Measurements from ENCODE around the gene ADAMTS6. TPM values are rescaled to one million over a fixed set of nuclear protein-coding genes. Genes with fewer than 3 reads are reported as not detected.

ADAMTS6 gene
- total and polyA plus RNA-seq, 4 experiments from 2014 or later = 0.14 to 1.8 (median 0.89) TPM; not detected in 1

DNA sequence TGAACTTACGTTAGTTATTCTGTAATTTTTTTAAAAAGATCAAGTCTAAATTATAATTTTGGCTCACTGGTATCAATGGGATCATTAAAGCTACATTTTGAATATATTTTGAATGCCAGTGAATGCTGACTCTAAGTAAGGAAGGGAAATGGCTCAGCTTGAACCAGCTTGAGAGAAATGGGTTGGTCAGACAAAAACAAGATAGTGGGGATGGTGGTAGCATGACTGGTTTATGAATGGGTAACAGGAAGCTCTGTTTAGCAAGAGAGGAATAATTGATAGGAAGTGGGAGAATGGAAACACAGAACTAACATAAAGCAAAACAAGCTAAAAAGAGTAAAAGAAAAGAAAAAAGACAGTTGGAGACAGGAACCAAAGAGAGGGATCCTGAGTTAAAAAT lies 220.2 kb downstream of the ADAMTS6 start:
- Histone ChIP-seq H3K27me3 (ENCODE audit: insufficient read depth, low read length) (no peaks in the 10 kb centered on the region), H3K27ac (ENCODE audit: low read depth, low read length) (no peak overlapping the region), H3K36me3 (ENCODE audit: insufficient read depth, low read length) (no peaks in the 10 kb centered on the region), H3K9me3 (ENCODE audit: control insufficient read depth in 1 of 2, low read length in 2 of 2) (no peaks in the 10 kb centered on the region), H3K4me3 (ENCODE audit: low read length in 2 of 2) (no peak overlapping the region), H3K4me1 (ENCODE audit: insufficient read depth, low read length) (no peaks in the 10 kb centered on the region)
- H3K27me3 Mint-ChIP-seq = peaks cover 0 to 6% of the 10 kb centered on the region in 2 donors
- CTCF ChIA-PET (ENCODE audit: partially characterized antibody) = no interaction called here
- POLR2A ChIA-PET (ENCODE audit: partially characterized antibody) = no interaction called here
- no peak for DNase-seq
- no peaks in the 10 kb centered on the region for H3K4me1 Mint-ChIP-seq
- no peaks in the 10 kb centered on the region for H3K9me3 Mint-ChIP-seq
- no peak overlapping the region for H3K27ac Mint-ChIP-seq
- intact Hi-C loops (cut with micrococcal nuclease) = no loop called here
- H3K4me3 Mint-ChIP-seq = no peak overlapping the region
- H3K36me3 Mint-ChIP-seq = no peaks in the 10 kb centered on the region

DNA sequence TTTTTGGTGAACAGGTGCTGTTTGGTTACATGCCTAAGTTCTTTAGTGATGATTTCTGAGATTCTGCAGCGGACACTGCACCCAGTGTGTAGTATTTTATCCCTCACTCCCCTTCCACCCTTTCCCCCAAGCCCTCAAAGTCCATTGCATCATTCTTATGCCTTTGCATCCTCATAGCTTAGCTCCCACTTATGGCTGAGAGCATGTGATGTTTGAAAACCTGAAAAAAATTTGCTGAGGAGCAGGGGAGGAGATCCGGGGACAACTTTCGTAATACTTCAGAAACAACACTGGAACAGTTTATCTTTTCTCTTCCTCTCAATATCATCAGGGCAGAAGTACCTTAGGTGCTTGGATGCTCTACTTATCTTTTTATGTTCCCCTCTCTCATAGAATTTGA lies 226.4 kb downstream of the ADAMTS6 start:
- H3K4me1 Mint-ChIP-seq = no peaks in the 10 kb centered on the region
- ChIA-PET CTCF (ENCODE audit: partially characterized antibody) (no interaction called here), POLR2A (ENCODE audit: partially characterized antibody) (no interaction called here)
- no peak for DNase-seq
- no peak overlapping the region for H3K27ac ChIP-seq (ENCODE audit: low read depth, low read length)
- no peaks in the 10 kb centered on the region for H3K4me1 ChIP-seq (ENCODE audit: insufficient read depth, low read length)
- H3K36me3 ChIP-seq (ENCODE audit: insufficient read depth, low read length) = no peaks in the 10 kb centered on the region
- no peak overlapping the region for H3K27ac Mint-ChIP-seq
- H3K36me3 Mint-ChIP-seq = no peaks in the 10 kb centered on the region
- peaks cover 0 to 2% (median 0%) of the 10 kb centered on the region in 8 donors for H3K9me3 Mint-ChIP-seq
- H3K4me3 ChIP-seq (ENCODE audit: low read length in 2 of 2) = no peak overlapping the region
- no peaks in the 10 kb centered on the region for H3K9me3 ChIP-seq (ENCODE audit: control insufficient read depth in 1 of 2, low read length in 2 of 2)
- H3K27me3 Mint-ChIP-seq = peaks cover 0 to 3% of the 10 kb centered on the region in 2 donors
- H3K27me3 ChIP-seq (ENCODE audit: insufficient read depth, low read length) = no peaks in the 10 kb centered on the region
- no peak overlapping the region for H3K4me3 Mint-ChIP-seq
- intact Hi-C loops (cut with micrococcal nuclease) = no loop called here

DNA sequence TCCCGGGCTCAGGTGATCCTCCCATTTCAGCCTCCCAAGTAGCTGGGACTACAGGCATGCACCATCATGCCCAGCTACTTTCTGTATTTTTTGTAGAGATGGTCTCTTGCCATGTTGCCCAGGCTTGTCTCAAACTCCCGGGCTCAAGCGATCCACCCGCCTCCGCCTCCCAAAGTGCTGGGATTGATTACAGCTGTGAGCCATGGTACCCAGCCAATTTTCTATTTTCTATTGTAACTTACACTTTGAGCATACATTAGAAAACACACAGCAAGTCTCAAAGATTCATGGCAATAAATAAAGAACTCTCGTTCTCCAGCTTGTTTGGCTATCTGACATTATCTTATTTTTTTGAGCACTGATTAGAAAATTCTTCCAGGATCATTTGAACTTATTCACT lies 228.7 kb downstream of the ADAMTS6 start:
- CTCF ChIA-PET (ENCODE audit: partially characterized antibody) = interaction anchor here (1.0 kb wide), 1 partner anchor 96 kb away, joined by 3 read pairs; no protein-coding TSS in a partner anchor
- intact Hi-C loops (cut with micrococcal nuclease) = no loop called here
- H3K4me3 Mint-ChIP-seq = no peak overlapping the region
- peaks cover 0 to 2% (median 0%) of the 10 kb centered on the region in 8 donors for H3K9me3 Mint-ChIP-seq
- H3K27me3 ChIP-seq (ENCODE audit: insufficient read depth, low read length) = no peaks in the 10 kb centered on the region
- H3K36me3 ChIP-seq (ENCODE audit: insufficient read depth, low read length) = no peaks in the 10 kb centered on the region
- no peaks in the 10 kb centered on the region for H3K4me1 Mint-ChIP-seq
- no peaks in the 10 kb centered on the region for H3K36me3 Mint-ChIP-seq
- H3K4me3 ChIP-seq (ENCODE audit: low read length in 2 of 2) = no peak overlapping the region
- no peak overlapping the region for H3K27ac Mint-ChIP-seq
- no peaks in the 10 kb centered on the region for H3K4me1 ChIP-seq (ENCODE audit: insufficient read depth, low read length)
- no peak for DNase-seq
- no peaks in the 10 kb centered on the region for H3K9me3 ChIP-seq (ENCODE audit: control insufficient read depth in 1 of 2, low read length in 2 of 2)
- POLR2A ChIA-PET (ENCODE audit: partially characterized antibody) = no interaction called here
- no peak overlapping the region for H3K27ac ChIP-seq (ENCODE audit: low read depth, low read length)
- peaks cover 0 to 1% of the 10 kb centered on the region in 2 donors for H3K27me3 Mint-ChIP-seq

DNA sequence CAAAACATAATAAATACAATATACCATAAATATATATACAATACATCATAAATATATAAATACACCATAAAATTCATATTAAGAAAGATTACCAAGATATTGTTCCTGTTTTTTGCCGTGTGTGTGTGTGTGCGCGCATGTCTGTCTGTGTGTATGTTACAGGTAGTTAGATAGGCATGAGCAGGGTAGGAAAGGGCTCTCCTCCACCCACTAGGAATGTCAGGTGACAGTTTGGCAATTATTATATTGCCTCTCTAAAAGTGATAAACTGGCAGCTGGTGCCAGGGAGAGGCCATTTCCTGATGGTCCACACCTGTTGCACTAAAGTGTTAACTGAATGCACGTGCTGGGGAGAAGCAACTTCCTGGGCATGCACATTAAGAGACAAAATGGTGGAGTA lies 232.8 kb downstream of the ADAMTS6 start:
- H3K4me1 Mint-ChIP-seq = no peaks in the 10 kb centered on the region
- no peak overlapping the region for H3K27ac Mint-ChIP-seq
- POLR2A ChIA-PET (ENCODE audit: partially characterized antibody) = no interaction called here

DNA sequence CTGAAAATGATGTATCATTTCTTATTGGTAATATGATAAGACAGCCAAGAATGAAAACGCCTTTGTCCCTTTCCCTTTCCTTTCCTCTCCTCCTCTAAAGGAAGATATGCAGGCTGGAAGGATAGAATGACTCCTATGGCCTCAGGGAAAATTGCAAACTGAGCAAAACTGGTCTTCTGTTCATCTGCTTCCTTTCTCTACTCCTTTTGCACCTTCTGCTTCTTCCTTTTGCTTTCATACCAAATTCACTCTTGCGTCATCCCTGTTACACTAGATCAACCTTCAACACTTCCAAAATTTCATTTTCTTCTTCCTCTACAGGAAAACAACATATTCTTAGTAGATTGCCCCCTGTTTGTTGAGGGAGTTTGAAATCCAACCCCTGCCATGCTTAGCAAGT lies 234.1 kb downstream of the ADAMTS6 start:
- CTCF ChIA-PET (ENCODE audit: partially characterized antibody) = no interaction called here
- Mint-ChIP-seq H3K27me3 (no peaks in the 10 kb centered on the region), H3K9me3 (no peaks in the 10 kb centered on the region)

More for the DNA sequence above, 232.8 kb downstream of the ADAMTS6 start:
- Histone ChIP-seq H3K9me3 (ENCODE audit: control insufficient read depth in 1 of 2, low read length in 2 of 2) (no peaks in the 10 kb centered on the region), H3K36me3 (ENCODE audit: insufficient read depth, low read length) (no peaks in the 10 kb centered on the region), H3K4me3 (ENCODE audit: low read length in 2 of 2) (no peak overlapping the region), H3K27ac (ENCODE audit: low read depth, low read length) (no peak overlapping the region), H3K27me3 (ENCODE audit: insufficient read depth, low read length) (no peaks in the 10 kb centered on the region), H3K4me1 (ENCODE audit: insufficient read depth, low read length) (no peaks in the 10 kb centered on the region)
- no peak for DNase-seq
- H3K27me3 Mint-ChIP-seq = no peaks in the 10 kb centered on the region
- intact Hi-C loops (cut with micrococcal nuclease) = no loop called here
- H3K36me3 Mint-ChIP-seq = no peaks in the 10 kb centered on the region
- CTCF ChIA-PET (ENCODE audit: partially characterized antibody) = no interaction called here
- H3K4me3 Mint-ChIP-seq = no peak overlapping the region
- H3K9me3 Mint-ChIP-seq = peaks cover 0 to 2% (median 0%) of the 10 kb centered on the region in 8 donors

DNA sequence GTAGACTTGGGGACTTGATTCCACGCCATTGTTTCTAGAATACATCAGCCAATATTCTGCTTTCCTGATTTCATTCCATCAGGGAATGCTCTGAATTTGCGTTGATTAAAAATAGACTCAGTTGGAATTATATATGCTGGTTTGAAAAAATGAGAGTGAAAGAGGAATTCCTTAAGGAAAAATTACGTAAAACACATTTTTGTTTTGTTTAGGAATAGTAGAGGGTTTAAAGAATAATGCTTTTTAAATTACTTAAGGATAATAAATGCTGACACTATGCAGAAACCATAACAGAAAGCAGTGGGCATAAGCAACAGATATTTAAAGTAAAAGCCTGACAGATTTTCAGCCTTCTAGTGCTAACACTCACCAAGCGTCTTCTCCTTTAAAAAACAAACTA lies 235.0 kb downstream of the ADAMTS6 start:
- H3K27me3 ChIP-seq (ENCODE audit: insufficient read depth, low read length) = no peaks in the 10 kb centered on the region
- H3K4me3 ChIP-seq (ENCODE audit: low read length in 2 of 2) = no peak overlapping the region
- Mint-ChIP-seq H3K27me3 (no peaks in the 10 kb centered on the region), H3K27ac (no peak overlapping the region), H3K4me1 (no peaks in the 10 kb centered on the region), H3K9me3 (no peaks in the 10 kb centered on the region), H3K36me3 (no peaks in the 10 kb centered on the region), H3K4me3 (no peak overlapping the region)
- no peaks in the 10 kb centered on the region for H3K4me1 ChIP-seq (ENCODE audit: insufficient read depth, low read length)
- POLR2A ChIA-PET (ENCODE audit: partially characterized antibody) = no interaction called here
- no peaks in the 10 kb centered on the region for H3K36me3 ChIP-seq (ENCODE audit: insufficient read depth, low read length)
- CTCF ChIA-PET (ENCODE audit: partially characterized antibody) = no interaction called here
- DNase-seq = no peak
- H3K9me3 ChIP-seq (ENCODE audit: control insufficient read depth in 1 of 2, low read length in 2 of 2) = no peaks in the 10 kb centered on the region
- intact Hi-C loops (cut with micrococcal nuclease) = no loop called here
- H3K27ac ChIP-seq (ENCODE audit: low read depth, low read length) = no peak overlapping the region

More for the DNA sequence above, 234.1 kb downstream of the ADAMTS6 start:
- POLR2A ChIA-PET (ENCODE audit: partially characterized antibody) = no interaction called here
- Mint-ChIP-seq H3K36me3 (no peaks in the 10 kb centered on the region), H3K4me3 (no peak overlapping the region), H3K27ac (no peak overlapping the region), H3K4me1 (no peaks in the 10 kb centered on the region)
- Histone ChIP-seq H3K27me3 (ENCODE audit: insufficient read depth, low read length) (no peaks in the 10 kb centered on the region), H3K36me3 (ENCODE audit: insufficient read depth, low read length) (no peaks in the 10 kb centered on the region), H3K9me3 (ENCODE audit: control insufficient read depth in 1 of 2, low read length in 2 of 2) (no peaks in the 10 kb centered on the region), H3K4me1 (ENCODE audit: insufficient read depth, low read length) (no peaks in the 10 kb centered on the region), H3K4me3 (ENCODE audit: low read length in 2 of 2) (no peak overlapping the region), H3K27ac (ENCODE audit: low read depth, low read length) (no peak overlapping the region)
- intact Hi-C loops (cut with micrococcal nuclease) = no loop called here
- no peak for DNase-seq

DNA sequence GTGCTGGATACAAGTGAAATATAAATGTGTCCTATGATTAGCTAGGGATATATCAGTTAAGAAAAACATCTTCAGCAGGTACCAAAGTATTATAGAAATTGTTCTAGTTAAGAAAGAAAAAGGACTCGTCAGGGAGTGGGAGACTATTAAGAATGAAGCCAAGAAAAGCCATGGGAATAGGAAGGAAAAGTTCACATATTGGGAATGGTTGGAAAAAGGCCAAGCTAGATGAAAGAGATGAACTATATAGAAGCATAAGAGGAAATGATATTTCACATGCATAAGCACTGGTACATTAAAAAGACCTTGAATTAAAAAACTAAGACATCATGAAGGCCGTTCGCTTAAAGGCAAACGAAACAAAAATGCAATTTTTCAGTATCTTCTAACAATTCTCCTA lies 237.7 kb downstream of the ADAMTS6 start:
- no peak overlapping the region for H3K4me3 ChIP-seq (ENCODE audit: low read length in 2 of 2)
- intact Hi-C loops (cut with micrococcal nuclease) = no loop called here
- no peak overlapping the region for H3K27ac ChIP-seq (ENCODE audit: low read depth, low read length)
- no peak overlapping the region for H3K4me3 Mint-ChIP-seq
- H3K4me1 Mint-ChIP-seq = no peaks in the 10 kb centered on the region
- no peaks in the 10 kb centered on the region for H3K4me1 ChIP-seq (ENCODE audit: insufficient read depth, low read length)
- H3K9me3 Mint-ChIP-seq = no peaks in the 10 kb centered on the region
- no peaks in the 10 kb centered on the region for H3K27me3 Mint-ChIP-seq
- CTCF ChIA-PET (ENCODE audit: partially characterized antibody) = interaction anchor here (1.3 kb wide), 1 partner anchor 16 kb away, joined by 3 read pairs; no protein-coding TSS in a partner anchor
- DNase-seq = no peak
- H3K9me3 ChIP-seq (ENCODE audit: control insufficient read depth in 1 of 2, low read length in 2 of 2) = no peaks in the 10 kb centered on the region
- H3K36me3 ChIP-seq (ENCODE audit: insufficient read depth, low read length) = no peaks in the 10 kb centered on the region
- no peak overlapping the region for H3K27ac Mint-ChIP-seq
- POLR2A ChIA-PET (ENCODE audit: partially characterized antibody) = no interaction called here
- no peaks in the 10 kb centered on the region for H3K27me3 ChIP-seq (ENCODE audit: insufficient read depth, low read length)
- no peaks in the 10 kb centered on the region for H3K36me3 Mint-ChIP-seq

DNA sequence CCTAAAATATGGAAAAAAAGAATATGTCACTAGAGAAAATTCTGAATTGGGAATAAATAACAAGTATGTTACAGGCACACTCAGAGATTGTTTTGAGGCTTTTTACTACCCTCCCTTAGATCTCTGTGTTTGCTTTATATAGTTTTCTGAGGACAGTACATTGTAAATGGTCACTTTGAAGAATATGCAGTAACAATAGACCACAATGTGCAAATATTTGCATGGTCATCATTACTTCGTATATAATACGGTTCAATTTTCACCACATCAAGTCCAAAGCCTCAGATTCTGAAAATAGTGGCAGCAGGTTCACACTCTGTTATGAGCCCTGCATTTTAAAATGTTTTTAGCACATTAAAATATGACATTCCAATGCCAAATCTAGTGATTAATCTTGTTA lies 238.6 kb downstream of the ADAMTS6 start:
- H3K4me1 ChIP-seq (ENCODE audit: insufficient read depth, low read length) = no peaks in the 10 kb centered on the region
- H3K4me3 ChIP-seq (ENCODE audit: low read length in 2 of 2) = no peak overlapping the region
- intact Hi-C loops (cut with micrococcal nuclease) = no loop called here
- no peaks in the 10 kb centered on the region for H3K36me3 ChIP-seq (ENCODE audit: insufficient read depth, low read length)
- no peaks in the 10 kb centered on the region for H3K27me3 Mint-ChIP-seq
- H3K27me3 ChIP-seq (ENCODE audit: insufficient read depth, low read length) = no peaks in the 10 kb centered on the region
- H3K27ac Mint-ChIP-seq = no peak overlapping the region
- no peak overlapping the region for H3K27ac ChIP-seq (ENCODE audit: low read depth, low read length)
- ChIA-PET POLR2A (ENCODE audit: partially characterized antibody) (no interaction called here), CTCF (ENCODE audit: partially characterized antibody) (no interaction called here)
- H3K9me3 ChIP-seq (ENCODE audit: control insufficient read depth in 1 of 2, low read length in 2 of 2) = no peaks in the 10 kb centered on the region
- no peak overlapping the region for H3K4me3 Mint-ChIP-seq
- H3K4me1 Mint-ChIP-seq = no peaks in the 10 kb centered on the region
- H3K9me3 Mint-ChIP-seq = no peaks in the 10 kb centered on the region
- no peaks in the 10 kb centered on the region for H3K36me3 Mint-ChIP-seq
- DNase-seq = no peak

All from CD4-positive, alpha-beta memory T cell (primary cell).